CD14-positive monocyte (primary cell): ENCODE results near the gene ADGB. TPM values are rescaled to one million over a fixed set of nuclear protein-coding genes. Genes with fewer than 3 reads are reported as not detected.

ENCODE experiments used
- DNase-seq, 3 donors: peaks; one replicate each; pipeline ENCODE4 v3.0.0-alpha.2; 2011 to 2022
- H2AFZ ChIP-seq: 2 replicates; pipeline ENCODE4 v1.6.0; 2012; ENCODE audit warnings: mild to moderate bottlenecking, low read depth, low read length, inconsistent platforms; ENCODE audit not compliant: insufficient read depth, poor library complexity, severe bottlenecking
- H3K27ac ChIP-seq, 2 donors: 1 replicate in 1 of 2; 2 replicates in 1 of 2; pipeline ENCODE4 v1.5.1; 2012 to 2013; ENCODE audit warnings: low read length in 2 of 2, control low read depth in 1 of 2, inconsistent platforms in 1 of 2, low read depth in 1 of 2, mild to moderate bottlenecking in 1 of 2
- H3K27me3 ChIP-seq, 2 donors: one replicate each; pipeline versions ENCODE4 v1.6.0 to v1.6.1; 2011 to 2013; ENCODE audit warnings: low read length in 2 of 2; ENCODE audit not compliant: control insufficient read depth in 2 of 2, insufficient read depth in 2 of 2
- H3K36me3 ChIP-seq, 2 donors: replicated peaks in 1 of 2; 1 replicate in 1 of 2; 2 replicates in 1 of 2; pipeline versions ENCODE4 v1.5.1 to v1.6.1; 2012 to 2013; ENCODE audit warnings: low read length in 2 of 2, control low read depth in 1 of 2, inconsistent platforms in 1 of 2, mild to moderate bottlenecking in 1 of 2; ENCODE audit not compliant: insufficient read depth in 2 of 2, control insufficient read depth in 1 of 2
- H3K4me1 ChIP-seq, 2 donors: 1 replicate in 1 of 2; 2 replicates in 1 of 2; pipeline versions ENCODE4 v1.5.1 to v1.6.1; 2012 to 2013; ENCODE audit warnings: low read length in 2 of 2, control low read depth in 1 of 2, inconsistent platforms in 1 of 2, mild to moderate bottlenecking in 1 of 2, moderate library complexity in 1 of 2; ENCODE audit not compliant: insufficient read depth in 2 of 2, control insufficient read depth in 1 of 2
- H3K4me2 ChIP-seq: replicated peaks from 2 replicates; pipeline ENCODE3; 2012; ENCODE audit warnings: low read length, moderate library complexity, mild to moderate bottlenecking; ENCODE audit not compliant: poor library complexity, severe bottlenecking; ENCODE audit errors: extremely low read depth
- H3K4me3 ChIP-seq, 3 experiments: fragments of 200-600 bp in 1 of 3; sonication (generic) in 1 of 3; replicated peaks in 1 of 3; 1 replicate in 2 of 3; 2 replicates in 1 of 3; pipeline ENCODE4 v1.5.1; 2011 to 2013; ENCODE audit warnings: low read length in 3 of 3, mild to moderate bottlenecking in 3 of 3, control low read depth in 2 of 3, low read depth in 2 of 3, inconsistent platforms in 1 of 3, moderate library complexity in 1 of 3
- H3K79me2 ChIP-seq: 2 replicates; pipeline ENCODE4 v1.6.0; 2012; ENCODE audit warnings: mild to moderate bottlenecking, control low read depth, inconsistent platforms, low read length, moderate library complexity; ENCODE audit not compliant: insufficient read depth
- H3K9ac ChIP-seq: 2 replicates; pipeline ENCODE4 v1.6.0; 2017; ENCODE audit warnings: low read length, mild to moderate bottlenecking; ENCODE audit not compliant: insufficient read depth, poor library complexity, severe bottlenecking
- H3K9me3 ChIP-seq, 2 donors: replicated peaks in 1 of 2; 1 replicate in 1 of 2; 2 replicates in 1 of 2; pipeline versions ENCODE4 v1.5.1 to v1.6.1; 2012 to 2013; ENCODE audit warnings: low read length in 2 of 2, control low read depth in 1 of 2; ENCODE audit not compliant: control insufficient read depth in 1 of 2, insufficient read depth in 1 of 2
- H4K20me1 ChIP-seq: 2 replicates; pipeline ENCODE4 v1.6.0; 2012; ENCODE audit warnings: mild to moderate bottlenecking, low read length, control low read depth, moderate library complexity; ENCODE audit not compliant: insufficient read depth
- H3K27ac Mint-ChIP-seq, 7 donors: one replicate each; pipeline ENCODE4 v1.8.0; 2020; ENCODE audit warnings: mild to moderate bottlenecking in 7 of 7, mixed read lengths in 7 of 7, moderate library complexity in 6 of 7, inconsistent platforms in 2 of 7
- H3K27me3 Mint-ChIP-seq, 3 donors: one replicate each; pipeline ENCODE4 v1.8.0; 2021 to 2022; ENCODE audit warnings: low read depth in 3 of 3, mild to moderate bottlenecking in 3 of 3, mixed read lengths in 3 of 3, moderate library complexity in 3 of 3, inconsistent platforms in 1 of 3
- H3K36me3 Mint-ChIP-seq, 2 donors: one replicate each; pipeline ENCODE4 v1.8.0; 2020; ENCODE audit warnings: mixed read lengths in 2 of 2, inconsistent platforms in 1 of 2, mild to moderate bottlenecking in 1 of 2
- H3K4me1 Mint-ChIP-seq: one replicate; pipeline ENCODE4 v1.8.0; 2020; ENCODE audit warnings: mild to moderate bottlenecking, mixed read lengths
- H3K4me3 Mint-ChIP-seq, 2 donors: one replicate each; pipeline ENCODE4 v1.8.0; 2020; ENCODE audit warnings: mild to moderate bottlenecking in 2 of 2, mixed read lengths in 2 of 2, moderate library complexity in 1 of 2
- H3K9me3 Mint-ChIP-seq, 7 donors: one replicate each; pipeline ENCODE4 v1.8.0; 2020 to 2022; ENCODE audit warnings: mixed read lengths in 7 of 7, mild to moderate bottlenecking in 6 of 7, moderate library complexity in 6 of 7, inconsistent platforms in 2 of 7
- WGBS: methylation state at CpG from one replicate; pipeline ENCODE4 v1.1.5; 2013; ENCODE audit warnings: missing lambda C conversion rate; ENCODE audit not compliant: insufficient coverage; 5-methylcytosine and 5-hydroxymethylcytosine counted together
- intact Hi-C, 2 donors: fragments of 100-400 bp; cut with micrococcal nuclease; formaldehyde crosslinking; loops; one replicate each; pipeline versions ENCODE4 v1.15.0 to v1.15.1; 2023
- polyA plus RNA-seq, 3 donors: library from polyadenylated mRNA; depleted of rRNA in 1 of 3; unstranded in 2 of 3; stranded (reverse) in 1 of 3; fragments of 300-500 nt in 2 of 3; fragments of >200 nt in 1 of 3; fragmentation: Illumina TruSeq in 2 of 3; gene quantifications; 1 replicate in 2 of 3; 2 replicates in 1 of 3; pipeline ENCODE4 v1.2.3, GENCODE V29; 2012 to 2021
- TF ChIP-seq, protein P1 (sequence below): fragments of 200-600 bp; IDR thresholded peaks from one replicate; pipeline ENCODE4 v1.8.0; 2022; ENCODE audit warnings: antibody characterized with exemption, mild to moderate bottlenecking

ADGB gene
- polyA plus RNA-seq, 3 donors: 0.01 TPM; not detected in 2

DNA sequence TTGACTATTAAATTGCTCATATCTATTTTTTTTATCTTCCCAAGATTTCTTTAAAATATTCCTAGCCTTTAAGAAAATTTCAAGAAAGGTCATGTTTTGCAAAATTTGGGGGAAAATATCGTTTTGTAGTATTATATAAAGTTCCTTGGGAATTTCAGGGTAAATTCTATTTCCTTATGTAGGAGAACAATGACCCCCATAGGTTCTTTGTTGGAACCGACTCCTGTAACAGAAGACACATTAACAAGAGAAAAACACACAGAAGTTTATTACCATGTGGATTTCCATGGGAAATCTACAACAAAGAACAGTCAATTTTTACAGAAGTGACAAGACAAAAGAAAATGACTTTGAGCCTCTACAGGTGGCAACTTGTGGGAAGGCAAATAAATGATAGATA, 68.1 kb downstream of the ADGB start:
- Histone ChIP-seq H3K9ac (no peak overlapping the region), H3K79me2 (no peaks in the 10 kb centered on the region), H2AFZ (no peak overlapping the region), H3K27ac (no peak overlapping the region), H3K4me2 (no peak overlapping the region), H4K20me1 (no peaks in the 10 kb centered on the region), H3K4me1 (no peaks in the 10 kb centered on the region), H3K27me3 (no peaks in the 10 kb centered on the region), H3K9me3 (no peaks in the 10 kb centered on the region), H3K4me3 (no peak overlapping the region), H3K36me3 (no peaks in the 10 kb centered on the region)
- H3K27me3 Mint-ChIP-seq: no peaks in the 10 kb centered on the region
- TF ChIP-seq, protein P1, sequence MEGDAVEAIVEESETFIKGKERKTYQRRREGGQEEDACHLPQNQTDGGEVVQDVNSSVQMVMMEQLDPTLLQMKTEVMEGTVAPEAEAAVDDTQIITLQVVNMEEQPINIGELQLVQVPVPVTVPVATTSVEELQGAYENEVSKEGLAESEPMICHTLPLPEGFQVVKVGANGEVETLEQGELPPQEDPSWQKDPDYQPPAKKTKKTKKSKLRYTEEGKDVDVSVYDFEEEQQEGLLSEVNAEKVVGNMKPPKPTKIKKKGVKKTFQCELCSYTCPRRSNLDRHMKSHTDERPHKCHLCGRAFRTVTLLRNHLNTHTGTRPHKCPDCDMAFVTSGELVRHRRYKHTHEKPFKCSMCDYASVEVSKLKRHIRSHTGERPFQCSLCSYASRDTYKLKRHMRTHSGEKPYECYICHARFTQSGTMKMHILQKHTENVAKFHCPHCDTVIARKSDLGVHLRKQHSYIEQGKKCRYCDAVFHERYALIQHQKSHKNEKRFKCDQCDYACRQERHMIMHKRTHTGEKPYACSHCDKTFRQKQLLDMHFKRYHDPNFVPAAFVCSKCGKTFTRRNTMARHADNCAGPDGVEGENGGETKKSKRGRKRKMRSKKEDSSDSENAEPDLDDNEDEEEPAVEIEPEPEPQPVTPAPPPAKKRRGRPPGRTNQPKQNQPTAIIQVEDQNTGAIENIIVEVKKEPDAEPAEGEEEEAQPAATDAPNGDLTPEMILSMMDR: no peak
- no peak overlapping the region for H3K27ac Mint-ChIP-seq
- H3K9me3 Mint-ChIP-seq: peaks cover 0 to 6% (median under 1%) of the 10 kb centered on the region in 7 donors
- H3K4me3 Mint-ChIP-seq: no peak overlapping the region
- no CpG with 5 or more reads among the region's 2 CpGs for WGBS
- intact Hi-C loops: no loop called here
- H3K4me1 Mint-ChIP-seq: no peaks in the 10 kb centered on the region
- H3K36me3 Mint-ChIP-seq: no peaks in the 10 kb centered on the region
- DNase-seq: no peak

DNA sequence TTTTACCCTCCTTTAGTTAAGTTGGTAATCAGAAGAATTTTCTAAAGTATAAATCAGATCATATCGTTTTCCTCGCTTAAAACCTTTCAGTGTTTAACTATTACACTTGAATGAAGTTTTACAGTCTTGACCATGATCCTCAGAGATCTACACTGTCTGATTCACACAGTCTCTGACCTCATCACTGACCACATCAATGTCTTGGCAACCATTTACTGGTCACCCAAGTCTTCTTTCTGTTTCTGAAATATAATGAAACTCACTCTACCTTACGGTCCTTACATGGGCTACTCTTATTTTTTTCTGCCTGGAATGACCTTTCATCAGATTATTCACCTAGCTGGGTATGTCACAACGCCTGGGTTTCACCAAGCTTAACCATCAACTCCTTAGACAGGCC, 71.4 kb downstream of the ADGB start:
- Mint-ChIP-seq H3K4me3 (no peak overlapping the region), H3K27me3 (no peaks in the 10 kb centered on the region), H3K4me1 (peaks cover 8% of the 10 kb centered on the region), H3K27ac (no peak overlapping the region), H3K9me3 (peaks cover 0 to 2% (median 0%) of the 10 kb centered on the region in 7 donors), H3K36me3 (no peaks in the 10 kb centered on the region)
- 100% methylated on average over 2 of the region's 4 CpGs for WGBS
- no peak overlapping the region for H3K4me3 ChIP-seq
- DNase-seq: no peak
- intact Hi-C loops: no loop called here
- no peak overlapping the region for H3K27ac ChIP-seq
- H3K36me3 ChIP-seq: no peaks in the 10 kb centered on the region
- no peaks in the 10 kb centered on the region for H4K20me1 ChIP-seq
- H2AFZ ChIP-seq: no peak overlapping the region
- TF ChIP-seq, protein P1: no peak
- no peaks in the 10 kb centered on the region for H3K79me2 ChIP-seq
- H3K27me3 ChIP-seq: no peaks in the 10 kb centered on the region
- peaks cover 0 to 4% of the 10 kb centered on the region in 2 donors for H3K4me1 ChIP-seq
- no peak overlapping the region for H3K4me2 ChIP-seq
- no peak overlapping the region for H3K9ac ChIP-seq
- H3K9me3 ChIP-seq: no peaks in the 10 kb centered on the region
